IPS-15b (cell line): Measurements from ENCODE around the gene SV2C.
"Not testable (repeated sequence)": the region's sequence is repeated elsewhere in the genome, so short reads cannot be mapped to it uniquely, and the experiment has no call there.

Experiments used
- H3K27me3 ChIP-seq: one replicate; pipeline ENCODE4 v1.6.1; 2013; ENCODE audit warnings: low read length; ENCODE audit not compliant: control insufficient read depth, insufficient read depth
- H3K36me3 ChIP-seq: one replicate; pipeline ENCODE4 v1.6.1; 2013; ENCODE audit warnings: low read length; ENCODE audit not compliant: control insufficient read depth, insufficient read depth
- H3K4me1 ChIP-seq: one replicate; pipeline ENCODE4 v1.6.1; 2013; ENCODE audit warnings: mild to moderate bottlenecking, low read length; ENCODE audit not compliant: control insufficient read depth, insufficient read depth
- H3K4me3 ChIP-seq: one replicate; pipeline ENCODE4 v1.5.1; 2013; ENCODE audit warnings: low read depth, low read length
- H3K9ac ChIP-seq: one replicate; pipeline ENCODE4 v1.6.1; 2013; ENCODE audit warnings: low read depth, mild to moderate bottlenecking, low read length
- H3K9me3 ChIP-seq: one replicate; pipeline ENCODE4 v1.6.1; 2013; ENCODE audit warnings: mild to moderate bottlenecking, low read length; ENCODE audit not compliant: control insufficient read depth, insufficient read depth

The SV2C gene

GRCh38 chr5:76294573-76294972 is 211.4 kb downstream of the SV2C start:
- Histone ChIP-seq H3K9ac (no peak overlapping the region), H3K36me3 (no peaks in the 10 kb centered on the region), H3K9me3 (no peaks in the 10 kb centered on the region), H3K27me3 (no peaks in the 10 kb centered on the region), H3K4me3 (no peak overlapping the region), H3K4me1 (peaks cover 12% of the 10 kb centered on the region)

GRCh38 chr5:76298852-76299251 is 215.7 kb downstream of the SV2C start:
- no peak overlapping the region for H3K9ac ChIP-seq
- H3K4me1 ChIP-seq, result peaks cover 10% of the 10 kb centered on the region
- H3K27me3 ChIP-seq, result no peaks in the 10 kb centered on the region

GRCh38 chr5:76299592-76299991 is 216.4 kb downstream of the SV2C start:
- no peaks in the 10 kb centered on the region for H3K9me3 ChIP-seq
- H3K4me1 ChIP-seq, result peaks cover 10% of the 10 kb centered on the region
- no peaks in the 10 kb centered on the region for H3K27me3 ChIP-seq
- no peak overlapping the region for H3K9ac ChIP-seq
- H3K36me3 ChIP-seq, result no peaks in the 10 kb centered on the region
- H3K4me3 ChIP-seq, result no peak overlapping the region

More at GRCh38 chr5:76298852-76299251, 215.7 kb downstream of the SV2C start:
- H3K4me3 ChIP-seq, result no peak overlapping the region
- H3K36me3 ChIP-seq, result no peaks in the 10 kb centered on the region
- no peaks in the 10 kb centered on the region for H3K9me3 ChIP-seq

GRCh38 chr5:76301932-76302331 is 218.7 kb downstream of the SV2C start:
- H3K4me3 ChIP-seq, H3K4me1 ChIP-seq, H3K27me3 ChIP-seq, H3K9ac ChIP-seq, H3K9me3 ChIP-seq, H3K36me3 ChIP-seq: not testable (repeated sequence)

GRCh38 chr5:76302661-76303060 is 219.5 kb downstream of the SV2C start:
- H3K4me3 ChIP-seq, H3K4me1 ChIP-seq, H3K36me3 ChIP-seq, H3K9me3 ChIP-seq, H3K9ac ChIP-seq, H3K27me3 ChIP-seq: not testable (repeated sequence)

- Histone ChIP-seq H3K36me3 (no peaks in the 10 kb centered on the region), H3K27me3 (no peaks in the 10 kb centered on the region), H3K9ac (no peak overlapping the region), H3K4me3 (no peak overlapping the region), H3K4me1 (no peaks in the 10 kb centered on the region), H3K9me3 (no peaks in the 10 kb centered on the region)
Measured at GRCh38 chr5:76303921-76304320, 220.7 kb downstream of the SV2C start.

- H3K36me3 ChIP-seq, result no peaks in the 10 kb centered on the region
- H3K9me3 ChIP-seq, result no peaks in the 10 kb centered on the region
- H3K4me3 ChIP-seq, result no peak overlapping the region
- no peaks in the 10 kb centered on the region for H3K4me1 ChIP-seq
- no peaks in the 10 kb centered on the region for H3K27me3 ChIP-seq
- no peak overlapping the region for H3K9ac ChIP-seq
Measured at GRCh38 chr5:76305269-76305668, 222.1 kb downstream of the SV2C start.

- H3K27me3 ChIP-seq, result no peaks in the 10 kb centered on the region
- no peak overlapping the region for H3K9ac ChIP-seq
- no peaks in the 10 kb centered on the region for H3K9me3 ChIP-seq
- no peak overlapping the region for H3K4me3 ChIP-seq
- H3K4me1 ChIP-seq, result no peaks in the 10 kb centered on the region
- no peaks in the 10 kb centered on the region for H3K36me3 ChIP-seq
Measured at GRCh38 chr5:76305775-76306174, 222.6 kb downstream of the SV2C start.

GRCh38 chr5:76310208-76310607 is 227.0 kb downstream of the SV2C start:
- Histone ChIP-seq H3K4me1 (no peaks in the 10 kb centered on the region), H3K4me3 (no peak overlapping the region), H3K27me3 (no peaks in the 10 kb centered on the region), H3K9ac (no peak overlapping the region), H3K9me3 (no peaks in the 10 kb centered on the region), H3K36me3 (no peaks in the 10 kb centered on the region)

- H3K27me3 ChIP-seq, result no peaks in the 10 kb centered on the region
- no peaks in the 10 kb centered on the region for H3K4me1 ChIP-seq
- no peak overlapping the region for H3K4me3 ChIP-seq
- no peaks in the 10 kb centered on the region for H3K9me3 ChIP-seq
- no peak overlapping the region for H3K9ac ChIP-seq
- no peaks in the 10 kb centered on the region for H3K36me3 ChIP-seq
Measured at GRCh38 chr5:76312783-76313182, 229.6 kb downstream of the SV2C start.

GRCh38 chr5:76314643-76315042 is 231.5 kb downstream of the SV2C start:
- Histone ChIP-seq H3K36me3 (no peaks in the 10 kb centered on the region), H3K9ac (no peak overlapping the region), H3K27me3 (no peaks in the 10 kb centered on the region), H3K4me1 (no peaks in the 10 kb centered on the region), H3K9me3 (no peaks in the 10 kb centered on the region), H3K4me3 (no peak overlapping the region)

GRCh38 chr5:76319673-76320072 is 236.5 kb downstream of the SV2C start:
- H3K4me3 ChIP-seq, result no peak overlapping the region
- no peak overlapping the region for H3K9ac ChIP-seq

GRCh38 chr5:76323494-76323893 is 240.3 kb downstream of the SV2C start:
- not testable (repeated sequence) for H3K27me3 ChIP-seq, H3K4me3 ChIP-seq, H3K9me3 ChIP-seq, H3K9ac ChIP-seq, H3K36me3 ChIP-seq
- H3K4me1 ChIP-seq, result peaks cover 27% of the 10 kb centered on the region

More at GRCh38 chr5:76319673-76320072, 236.5 kb downstream of the SV2C start:
- H3K36me3 ChIP-seq, result no peaks in the 10 kb centered on the region
- H3K4me1 ChIP-seq, result no peaks in the 10 kb centered on the region
- H3K9me3 ChIP-seq, result no peaks in the 10 kb centered on the region
- no peaks in the 10 kb centered on the region for H3K27me3 ChIP-seq
